ENCODE results near the gene SYTL1. TPM values are rescaled to one million over a fixed set of nuclear protein-coding genes. Genes with fewer than 3 reads are reported as not detected.

The SYTL1 gene
- total and polyA plus RNA-seq, 7 donors, result 0.54 to 25.9 (median 2.4) TPM; not detected in 1

DNA sequence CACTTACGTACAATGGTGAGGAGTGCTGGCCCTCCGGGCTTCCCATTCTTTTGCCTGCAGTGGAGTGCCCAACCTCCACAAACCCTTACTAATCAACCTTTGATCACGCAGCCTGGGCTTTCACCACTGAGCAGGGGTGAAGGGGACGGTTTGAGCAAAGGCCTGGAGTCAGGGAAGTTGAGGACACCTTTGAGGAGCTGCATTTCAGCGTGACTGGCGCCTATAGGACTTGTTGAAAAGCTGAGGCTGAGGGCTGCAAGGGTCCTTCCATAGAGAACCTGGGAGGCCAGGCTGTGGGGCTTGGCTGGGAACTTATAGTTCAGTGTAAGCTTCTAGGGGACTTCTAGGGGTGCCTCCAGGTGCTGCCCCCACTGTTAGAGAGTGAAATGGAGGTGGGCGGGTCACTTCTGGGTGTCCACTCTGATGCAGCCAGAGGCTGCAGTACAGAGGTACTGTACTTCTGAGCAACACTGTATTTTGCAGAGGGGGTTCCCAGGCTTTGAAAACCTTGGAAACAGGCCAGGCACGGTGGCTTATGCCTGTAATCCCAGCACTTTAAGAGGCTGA lies 9.8 kb downstream of the SYTL1 start:
- H3K27ac ChIP-seq, result no peak overlapping the region
- no peaks in the 10 kb centered on the region for H3K9me3 ChIP-seq
- no peak for TF ChIP-seq POLR2AphosphoS5 (IDR thresholded peaks at IDR 0.05)
- no peak for TF ChIP-seq POLR2A (IDR thresholded peaks at IDR 0.05)
- TF ChIP-seq EP300 (IDR thresholded peaks at IDR 0.05), result no peak
- TF ChIP-seq, protein P1, sequence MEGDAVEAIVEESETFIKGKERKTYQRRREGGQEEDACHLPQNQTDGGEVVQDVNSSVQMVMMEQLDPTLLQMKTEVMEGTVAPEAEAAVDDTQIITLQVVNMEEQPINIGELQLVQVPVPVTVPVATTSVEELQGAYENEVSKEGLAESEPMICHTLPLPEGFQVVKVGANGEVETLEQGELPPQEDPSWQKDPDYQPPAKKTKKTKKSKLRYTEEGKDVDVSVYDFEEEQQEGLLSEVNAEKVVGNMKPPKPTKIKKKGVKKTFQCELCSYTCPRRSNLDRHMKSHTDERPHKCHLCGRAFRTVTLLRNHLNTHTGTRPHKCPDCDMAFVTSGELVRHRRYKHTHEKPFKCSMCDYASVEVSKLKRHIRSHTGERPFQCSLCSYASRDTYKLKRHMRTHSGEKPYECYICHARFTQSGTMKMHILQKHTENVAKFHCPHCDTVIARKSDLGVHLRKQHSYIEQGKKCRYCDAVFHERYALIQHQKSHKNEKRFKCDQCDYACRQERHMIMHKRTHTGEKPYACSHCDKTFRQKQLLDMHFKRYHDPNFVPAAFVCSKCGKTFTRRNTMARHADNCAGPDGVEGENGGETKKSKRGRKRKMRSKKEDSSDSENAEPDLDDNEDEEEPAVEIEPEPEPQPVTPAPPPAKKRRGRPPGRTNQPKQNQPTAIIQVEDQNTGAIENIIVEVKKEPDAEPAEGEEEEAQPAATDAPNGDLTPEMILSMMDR (IDR thresholded peaks at IDR 0.05), result no peak
- H3K4me1 ChIP-seq, result peaks cover 0 to 26% (median 25%) of the 10 kb centered on the region in 4 donors
- H3K36me3 ChIP-seq, result peaks cover 8 to 33% (median 20%) of the 10 kb centered on the region in 4 donors
- peaks cover 16 to 46% (median 32%) of the 10 kb centered on the region in 3 donors for H3K27me3 ChIP-seq
- intact Hi-C loops (cut with DNase I), result no loop called here
- no peak for DNase-seq
- peak overlapping the region in 2 of 4 donors; percentile 47 to 50 for H3K4me3 ChIP-seq
- 28 to 70% methylated on average over 8 of the region's 8 CpGs for WGBS, 2 donors

DNA sequence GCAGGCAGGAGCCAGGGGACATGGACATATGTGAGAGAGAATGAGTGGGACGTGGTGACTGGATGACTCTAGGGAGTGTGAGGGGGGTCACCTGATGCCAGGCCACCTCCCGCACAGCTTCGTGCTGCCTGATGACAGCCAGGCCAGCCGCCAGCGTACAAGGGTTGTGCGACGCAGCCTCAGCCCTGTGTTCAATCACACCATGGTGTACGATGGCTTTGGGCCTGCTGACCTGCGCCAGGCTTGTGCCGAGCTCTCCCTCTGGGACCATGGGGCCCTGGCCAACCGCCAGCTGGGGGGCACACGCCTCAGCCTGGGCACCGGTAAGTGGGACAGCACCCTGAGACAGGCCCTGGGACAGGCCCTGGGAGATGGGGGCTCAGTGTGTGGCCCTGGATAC lies 11.3 kb downstream of the SYTL1 start:
- Histone ChIP-seq H3K4me1 (peaks cover 0 to 37% (median 35%) of the 10 kb centered on the region in 4 donors), H3K4me3 (no peak overlapping the region), H3K27ac (no peak overlapping the region), H3K9me3 (no peaks in the 10 kb centered on the region), H3K36me3 (peaks cover 8 to 44% (median 24%) of the 10 kb centered on the region in 4 donors), H3K27me3 (peaks cover 16 to 30% (median 23%) of the 10 kb centered on the region in 3 donors)
- intact Hi-C loops (cut with DNase I), result no loop called here
- WGBS, 2 donors, result 90 to 94% methylated on average over 13 of the region's 13 CpGs
- TF ChIP-seq POLR2A (IDR thresholded peaks at IDR 0.05) (no peak), EP300 (IDR thresholded peaks at IDR 0.05) (no peak), POLR2AphosphoS5 (IDR thresholded peaks at IDR 0.05) (no peak)
- TF ChIP-seq, protein P1 (IDR thresholded peaks at IDR 0.05), result no peak
- no peak for DNase-seq

DNA sequence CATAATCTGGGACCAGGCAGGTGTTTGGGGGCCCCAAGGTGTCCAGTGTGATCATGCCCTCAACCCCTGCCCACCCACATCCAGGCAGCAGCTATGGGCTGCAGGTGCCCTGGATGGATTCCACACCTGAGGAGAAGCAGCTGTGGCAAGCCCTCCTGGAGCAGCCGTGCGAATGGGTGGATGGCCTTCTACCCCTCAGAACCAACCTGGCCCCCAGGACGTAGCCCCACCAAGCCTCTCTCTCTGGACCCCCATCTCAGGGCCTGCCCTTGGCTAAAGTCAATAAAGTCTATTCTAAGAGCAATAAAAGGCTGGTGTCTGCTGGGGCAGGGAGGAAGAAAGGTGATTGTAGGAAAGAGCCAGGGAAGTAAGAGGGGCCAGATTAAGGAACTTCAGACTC lies 11.8 kb downstream of the SYTL1 start:
- TF ChIP-seq POLR2AphosphoS5 (IDR thresholded peaks at IDR 0.05), result no peak
- TF ChIP-seq EP300 (IDR thresholded peaks at IDR 0.05), result no peak
- TF ChIP-seq POLR2A (IDR thresholded peaks at IDR 0.05), result no peak
- TF ChIP-seq, protein P1 (IDR thresholded peaks at IDR 0.05), result no peak
- Histone ChIP-seq H3K36me3 (peaks cover 8 to 49% (median 26%) of the 10 kb centered on the region in 4 donors), H3K27ac (no peak overlapping the region), H3K27me3 (peaks cover 16 to 28% (median 20%) of the 10 kb centered on the region in 3 donors), H3K4me3 (no peak overlapping the region), H3K4me1 (peaks cover 0 to 37% (median 35%) of the 10 kb centered on the region in 4 donors), H3K9me3 (no peaks in the 10 kb centered on the region)
- DNase-seq, result no peak
- WGBS, 2 donors, result 68 to 87% methylated on average over 3 of the region's 3 CpGs
- intact Hi-C loops (cut with DNase I), result no loop called here

DNA sequence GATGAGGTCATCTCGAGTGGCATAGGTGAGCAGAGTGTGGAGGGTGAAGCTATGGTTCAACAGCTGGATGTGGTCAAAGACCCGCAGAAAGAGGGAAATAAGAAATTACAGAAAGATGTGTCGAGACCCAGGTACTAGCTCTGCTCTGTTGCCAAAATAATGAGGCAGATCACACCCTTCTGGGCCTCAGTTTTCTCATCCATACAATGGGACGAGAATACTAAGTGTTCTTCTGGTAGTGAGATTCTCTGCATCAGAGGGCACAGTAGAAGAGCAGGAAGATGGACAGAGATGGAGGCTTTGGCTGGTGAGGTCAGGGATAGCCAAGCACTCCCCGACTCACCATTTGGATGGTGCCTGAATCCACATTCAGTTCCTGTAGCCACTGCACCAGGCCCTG lies 13.9 kb downstream of the SYTL1 start:
- DNase-seq, result no peak
- no peak overlapping the region for H3K27ac ChIP-seq
- H3K4me3 ChIP-seq, result no peak overlapping the region
- peaks cover 12 to 63% (median 30%) of the 10 kb centered on the region in 4 donors for H3K36me3 ChIP-seq
- TF ChIP-seq POLR2A (IDR thresholded peaks at IDR 0.05) (no peak), POLR2AphosphoS5 (IDR thresholded peaks at IDR 0.05) (no peak), EP300 (IDR thresholded peaks at IDR 0.05) (no peak)
- TF ChIP-seq, protein P1 (IDR thresholded peaks at IDR 0.05), result no peak
- intact Hi-C loops (cut with DNase I), result loop anchor here (2.0 to 5.0 kb wide), 3 partner anchors 33 to 53 kb away; partner anchors contain the start of gene TMEM222
- 88 to 92% methylated on average over 5 of the region's 5 CpGs for WGBS, 2 donors
- peaks cover under 1 to 7% (median 1%) of the 10 kb centered on the region in 3 donors for H3K27me3 ChIP-seq
- peaks cover 0 to 26% (median 23%) of the 10 kb centered on the region in 4 donors for H3K4me1 ChIP-seq
- H3K9me3 ChIP-seq, result no peaks in the 10 kb centered on the region
